Superior temporal gyrus (tissue), 1 donor: Measurements from ENCODE around the gene CAPZB.

Source experiments
- DNase-seq: peaks from one replicate; pipeline ENCODE4 v3.0.0-alpha.2; 2016; ENCODE audit errors: extremely low spot score

The CAPZB gene

DNA sequence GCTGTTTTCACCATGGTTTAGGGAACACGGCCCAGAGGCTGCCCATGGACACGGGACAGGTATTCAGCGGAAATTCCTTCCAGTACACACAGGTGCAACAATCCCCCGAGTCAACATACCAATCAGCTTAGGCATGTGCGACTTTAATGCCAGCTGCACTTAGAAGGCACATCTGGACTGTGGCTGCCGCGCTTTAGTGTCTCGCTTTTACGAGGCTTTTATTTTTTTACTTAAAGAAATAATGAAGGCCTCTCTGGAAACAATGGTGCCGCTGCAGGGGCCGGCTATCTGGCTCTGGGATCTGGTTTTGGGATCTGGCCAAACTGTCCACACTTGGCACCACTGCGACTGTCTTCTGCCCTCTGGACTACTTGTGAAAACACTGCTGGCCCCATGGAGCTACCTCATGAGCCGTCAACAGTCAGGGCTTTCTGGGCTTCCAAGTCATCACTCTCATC lies 117.7 kb downstream of the CAPZB start:
- no peak for DNase-seq

DNA sequence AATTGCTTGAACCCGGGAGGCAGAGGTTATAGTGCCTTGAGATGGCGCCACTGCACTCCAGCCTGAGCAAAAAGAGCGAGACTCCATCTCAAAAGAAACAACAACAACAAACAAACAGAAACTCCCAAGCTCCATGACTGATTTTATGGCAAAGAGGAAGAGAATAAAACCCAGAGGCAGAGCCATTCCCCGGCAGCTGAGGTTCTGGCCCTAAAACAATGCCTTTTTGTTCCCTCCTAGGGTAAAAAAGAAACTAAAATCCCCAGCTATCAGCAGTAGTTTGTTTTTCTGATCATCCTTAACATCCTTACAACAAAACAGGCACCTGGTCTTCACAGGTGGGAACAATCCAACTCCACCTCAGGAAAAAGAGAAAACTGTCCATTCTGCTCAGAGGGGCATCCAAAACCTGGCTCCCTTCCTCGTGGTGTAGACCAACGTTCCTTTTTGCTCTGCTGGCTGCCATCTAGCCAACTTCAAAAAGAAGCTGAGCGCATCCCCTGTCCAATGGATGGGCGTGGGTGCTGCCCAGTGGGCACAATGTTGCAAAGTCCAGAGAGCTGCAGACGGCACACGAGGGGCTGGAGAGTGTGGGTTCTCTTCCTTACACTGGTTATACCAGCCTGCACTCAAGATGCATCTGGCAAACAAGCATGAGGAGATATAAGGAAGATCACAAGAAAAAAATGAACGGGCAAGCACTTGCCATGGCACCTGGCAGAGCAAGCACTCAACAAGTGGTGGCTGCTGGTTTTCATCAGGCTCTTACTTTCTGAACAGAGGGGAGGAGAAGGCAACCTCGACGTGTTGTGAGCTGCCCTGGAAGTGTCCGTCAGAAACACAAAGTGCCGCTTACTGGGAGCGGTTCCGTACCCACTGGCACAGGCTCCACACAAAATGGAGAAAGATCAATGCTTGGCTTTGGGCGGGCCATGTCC lies 118.5 kb downstream of the CAPZB start:
- DNase-seq: peak; percentile 58

DNA sequence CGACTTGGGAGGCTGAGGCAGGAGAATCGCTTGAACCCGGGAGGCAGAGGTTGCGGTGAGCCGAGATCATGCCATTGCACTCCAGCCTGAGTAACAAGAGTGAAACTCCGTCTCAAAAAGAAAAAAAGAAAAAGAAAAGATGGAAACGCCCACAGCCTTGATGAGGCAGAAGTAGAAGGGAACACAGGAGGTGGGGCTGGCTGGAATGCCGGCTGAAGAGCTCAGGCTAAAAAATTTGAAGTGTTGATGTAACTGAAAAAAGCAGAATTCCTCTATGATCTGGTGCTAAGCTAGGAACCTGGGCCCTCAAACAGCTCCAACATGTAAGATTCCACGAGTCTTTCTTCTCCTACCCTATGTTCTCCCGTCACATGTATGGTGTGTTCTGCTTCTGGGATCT lies 119.6 kb downstream of the CAPZB start:
- no peak for DNase-seq

DNA sequence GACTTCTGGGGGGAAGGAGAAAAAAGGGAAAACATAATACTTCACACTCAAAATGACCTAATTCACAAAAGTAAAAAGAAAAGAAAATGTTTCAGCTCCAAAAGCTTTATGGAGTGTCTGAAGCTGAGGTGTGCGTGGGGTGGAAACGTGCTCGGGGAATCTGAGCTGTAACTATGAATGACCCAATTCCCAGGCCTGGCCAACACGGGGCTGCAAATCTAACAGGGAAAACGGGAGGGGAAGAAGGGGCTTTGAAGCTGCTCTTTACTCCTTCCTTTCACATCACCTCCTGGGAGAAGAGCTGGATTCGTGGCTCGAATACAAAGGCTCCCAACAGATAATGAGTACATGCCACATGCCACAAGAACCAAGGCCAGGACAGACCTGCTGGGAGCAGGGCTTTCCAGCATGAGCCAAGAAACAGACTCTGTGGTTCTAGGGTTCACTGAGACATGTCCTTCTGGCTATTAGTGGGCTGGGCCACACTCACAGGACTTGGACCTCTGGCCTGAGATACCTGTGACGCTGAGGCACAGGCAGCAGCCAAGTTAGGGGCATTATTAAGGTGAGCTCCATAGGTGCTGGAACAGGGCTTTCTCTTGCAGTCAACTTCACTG lies 121.7 kb downstream of the CAPZB start:
- DNase-seq: no peak

DNA sequence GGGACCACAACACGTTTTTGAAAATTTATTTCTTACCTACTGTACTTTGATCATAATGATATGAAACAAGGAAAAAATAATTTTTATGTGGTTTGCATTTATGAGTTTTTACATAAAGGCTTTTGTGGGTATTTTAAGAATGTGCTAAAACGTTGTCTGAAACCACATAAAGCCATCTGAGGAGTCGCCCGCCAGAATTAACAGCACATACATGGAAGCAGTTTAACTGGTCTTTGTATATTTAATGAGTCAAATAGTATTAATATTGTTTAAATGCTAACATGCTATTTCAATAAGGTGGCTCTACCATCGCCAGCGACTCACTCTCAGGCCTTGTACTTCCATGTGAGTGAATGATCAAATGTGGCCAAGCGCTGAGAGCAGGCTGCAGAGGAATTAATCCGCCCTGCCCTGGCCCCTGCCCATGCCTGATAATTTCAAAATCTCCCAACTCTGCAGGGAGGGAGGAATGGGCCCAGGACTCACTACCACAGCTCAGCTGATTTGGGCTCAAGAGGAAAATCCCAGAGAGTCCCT lies 123.7 kb downstream of the CAPZB start:
- DNase-seq: no peak

DNA sequence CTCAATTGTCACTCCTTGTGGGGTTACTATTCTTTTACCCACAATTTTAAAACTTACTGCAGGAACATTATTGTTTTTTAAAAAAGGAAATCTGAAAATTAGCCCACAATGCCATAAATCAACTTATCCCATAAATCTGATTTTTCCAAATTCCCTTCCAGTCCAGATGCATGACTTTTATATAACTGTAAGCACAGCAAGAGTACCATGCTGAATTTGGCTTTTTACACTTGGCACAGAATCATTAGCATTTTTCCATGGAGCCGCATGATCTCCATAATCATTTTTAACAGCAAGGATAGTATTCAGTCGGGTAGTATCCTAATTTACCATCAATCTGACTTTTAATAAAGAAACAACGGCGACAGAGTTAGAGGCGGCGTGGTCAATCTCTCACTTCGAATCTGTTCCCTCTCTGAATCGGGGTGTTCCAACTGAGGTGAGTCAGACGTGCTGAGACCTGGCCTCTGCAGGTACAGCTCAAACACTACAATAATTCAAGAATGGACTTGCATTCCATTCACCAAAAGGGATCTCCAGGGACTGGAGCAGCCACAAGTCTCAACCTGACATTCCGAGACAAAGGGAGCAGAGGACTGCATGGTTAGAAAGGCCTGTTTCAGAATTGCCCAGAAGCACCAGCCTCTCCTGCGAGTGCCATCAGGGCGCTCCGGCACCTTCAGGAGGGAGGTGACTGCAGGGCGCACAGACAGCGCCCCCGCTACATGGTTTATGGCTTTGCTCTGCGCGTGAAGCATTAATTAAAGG lies 124.3 kb downstream of the CAPZB start:
- no peak for DNase-seq

DNA sequence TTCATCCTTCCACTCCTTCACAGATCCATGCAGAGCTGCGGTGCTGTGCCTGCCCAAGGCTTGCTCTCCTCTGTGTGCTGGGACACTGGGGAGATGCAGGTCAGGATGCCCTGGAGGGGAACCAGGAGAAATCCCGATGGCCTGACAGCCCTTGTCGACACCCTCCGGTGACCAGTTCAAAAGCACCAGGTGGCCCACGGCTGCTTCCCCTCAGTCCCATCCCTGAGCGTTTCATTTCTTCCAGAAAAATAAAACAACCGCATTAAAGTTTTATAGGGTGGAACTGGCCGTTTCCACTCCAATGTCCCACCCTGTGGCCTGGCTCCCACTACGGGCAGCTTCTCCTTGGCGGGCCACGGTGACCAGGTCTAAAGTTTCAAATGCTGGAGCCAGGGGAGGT lies 124.9 kb downstream of the CAPZB start:
- no peak for DNase-seq

DNA sequence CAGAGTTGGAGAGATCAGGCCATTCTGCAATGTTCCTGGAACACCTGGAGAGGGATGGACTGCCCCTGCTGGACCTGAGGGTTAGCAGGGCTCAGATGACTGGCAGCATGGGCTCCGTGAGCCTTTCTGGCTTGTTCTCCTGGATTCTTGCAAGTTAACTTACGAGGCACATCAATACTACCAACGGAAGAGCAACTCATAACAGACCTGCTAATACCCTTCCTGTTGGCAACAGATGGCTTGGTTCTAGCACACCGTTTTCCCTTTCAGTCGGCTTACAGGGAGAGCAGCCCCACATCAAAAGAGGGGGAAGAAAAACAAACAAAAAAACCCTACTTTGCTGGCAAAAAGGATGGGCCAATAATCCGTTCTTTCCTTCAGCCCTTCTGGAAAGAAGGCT lies 125.3 kb downstream of the CAPZB start:
- DNase-seq: no peak

DNA sequence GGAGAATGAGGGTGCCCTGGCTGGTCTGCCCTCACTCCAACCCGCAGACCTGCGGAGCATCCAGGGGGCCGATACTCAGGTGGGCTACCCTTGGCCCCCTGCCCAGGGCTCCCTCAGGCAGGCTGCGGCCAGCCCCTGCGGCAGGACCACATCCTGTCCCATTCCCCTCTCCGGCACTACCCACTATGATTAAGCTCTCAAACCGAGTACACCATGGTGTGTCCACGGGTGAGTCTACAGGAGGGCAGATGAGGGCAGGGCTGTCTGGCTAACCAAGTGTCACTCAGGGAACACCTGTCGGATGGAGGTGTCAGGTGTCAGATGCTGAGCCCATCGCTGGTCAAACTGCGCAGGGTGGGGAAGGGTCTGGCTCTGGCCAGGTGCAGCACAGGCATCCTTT lies 126.0 kb downstream of the CAPZB start:
- no peak for DNase-seq

DNA sequence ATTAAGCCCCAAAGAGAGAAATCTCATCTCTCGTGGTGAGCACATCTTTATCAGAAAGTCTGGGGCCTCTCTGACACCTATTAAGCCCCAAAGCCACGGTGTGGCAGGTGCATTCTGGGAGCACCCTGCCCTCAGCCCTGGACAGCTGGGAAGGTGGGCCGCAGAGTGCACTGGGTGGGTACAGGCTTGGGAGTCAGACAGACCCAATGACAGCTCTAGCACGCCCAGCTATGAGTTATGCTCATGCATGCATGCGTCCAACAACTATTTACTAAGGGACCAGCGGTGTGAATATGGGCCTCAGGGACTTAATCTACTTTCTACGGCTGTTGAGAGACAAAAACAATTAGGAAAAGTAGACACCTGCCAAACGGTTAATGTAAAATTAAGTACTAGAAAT lies 126.6 kb downstream of the CAPZB start:
- no peak for DNase-seq

DNA sequence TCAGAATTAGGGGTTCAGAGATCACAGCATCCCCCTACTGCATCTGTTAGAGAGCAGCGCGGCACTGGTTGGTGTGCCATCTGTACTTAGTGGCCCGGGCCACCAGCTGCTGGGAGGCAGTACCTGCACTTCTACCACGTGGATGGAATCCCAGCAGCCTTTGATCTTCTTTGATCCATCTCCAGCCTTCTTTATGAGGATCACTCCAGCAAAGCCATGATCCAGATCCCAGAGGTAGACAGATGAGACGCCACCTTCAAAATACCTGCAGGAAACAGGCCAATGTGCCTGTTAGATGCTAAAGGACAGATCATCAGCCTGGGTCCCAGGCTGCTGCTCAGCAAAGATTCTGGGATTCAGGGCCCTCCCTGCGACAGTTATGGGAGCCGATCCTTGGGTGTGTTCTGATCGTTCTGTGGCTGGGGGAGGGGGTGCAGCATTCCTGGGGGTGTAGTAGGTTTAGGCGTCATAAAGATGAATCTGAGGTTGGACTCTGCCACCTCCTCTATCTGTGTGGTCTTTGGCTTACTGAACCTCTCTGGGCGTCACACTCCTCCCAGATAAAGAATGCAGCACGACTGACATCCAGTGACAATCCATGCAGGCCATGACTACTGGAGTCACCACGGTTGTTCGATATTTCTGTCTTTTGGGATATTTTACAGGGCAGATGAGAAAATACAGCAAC lies 127.9 kb downstream of the CAPZB start:
- no peak for DNase-seq

DNA sequence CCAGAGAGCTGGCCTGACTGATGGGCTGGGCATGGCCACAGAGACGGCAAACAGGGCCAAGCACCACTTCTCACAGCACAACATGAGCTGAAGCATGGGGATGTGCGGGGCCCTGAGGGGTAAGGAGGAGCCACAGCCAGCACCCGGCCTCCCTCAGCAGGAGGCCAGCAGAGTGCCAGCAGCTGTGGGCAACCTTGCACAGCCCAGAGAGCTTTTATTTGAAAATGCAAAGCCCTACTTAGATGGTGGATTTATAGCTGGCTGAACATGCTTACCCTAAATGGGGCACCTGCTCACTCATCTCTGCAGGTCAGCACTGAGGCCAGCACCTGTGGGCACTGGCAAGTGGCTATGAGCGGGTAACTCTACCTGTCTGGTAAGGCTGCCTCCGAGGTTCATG lies 129.1 kb downstream of the CAPZB start:
- no peak for DNase-seq

DNA sequence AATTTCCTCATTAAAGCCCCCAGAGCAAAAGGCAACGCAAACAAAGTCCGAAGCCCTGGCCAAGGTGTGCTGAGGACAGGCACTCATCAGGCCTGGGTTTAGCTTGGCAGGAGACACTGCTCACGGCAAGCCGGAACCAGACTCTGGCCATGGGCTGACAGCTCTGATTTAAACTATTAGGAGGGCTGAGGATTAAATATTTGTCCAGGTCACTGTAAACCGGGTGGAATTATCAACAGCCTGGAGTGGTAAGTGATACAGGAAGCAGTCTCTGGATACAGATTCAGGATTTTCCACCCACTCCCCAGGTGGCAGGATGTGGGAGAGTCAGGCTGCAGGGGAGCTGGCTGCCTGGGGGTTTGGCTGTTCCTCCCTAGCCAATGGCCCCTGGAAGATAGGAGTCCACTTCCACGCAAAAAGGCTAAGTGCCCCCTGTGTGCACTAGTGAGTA lies 130.8 kb downstream of the CAPZB start:
- DNase-seq: no peak

DNA sequence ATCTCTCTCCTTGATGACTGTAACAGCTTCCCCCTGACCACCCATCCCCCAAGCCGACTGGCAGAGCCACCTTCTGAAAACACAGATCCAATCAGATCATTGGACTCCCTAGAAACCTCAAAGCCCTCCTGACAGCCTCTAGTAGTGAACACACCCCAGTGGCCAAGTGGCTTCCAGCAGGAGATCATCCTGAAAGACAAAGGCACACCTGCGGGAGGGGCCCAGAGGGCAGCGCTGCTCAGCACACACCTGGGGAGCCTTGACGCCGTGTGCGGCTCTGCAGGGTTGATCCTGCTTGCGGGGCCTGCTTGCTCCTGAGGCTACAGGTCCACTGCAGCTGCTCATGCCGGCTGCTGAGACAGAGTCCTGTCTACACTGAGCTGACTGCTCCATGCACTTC lies 131.7 kb downstream of the CAPZB start:
- DNase-seq: no peak

DNA sequence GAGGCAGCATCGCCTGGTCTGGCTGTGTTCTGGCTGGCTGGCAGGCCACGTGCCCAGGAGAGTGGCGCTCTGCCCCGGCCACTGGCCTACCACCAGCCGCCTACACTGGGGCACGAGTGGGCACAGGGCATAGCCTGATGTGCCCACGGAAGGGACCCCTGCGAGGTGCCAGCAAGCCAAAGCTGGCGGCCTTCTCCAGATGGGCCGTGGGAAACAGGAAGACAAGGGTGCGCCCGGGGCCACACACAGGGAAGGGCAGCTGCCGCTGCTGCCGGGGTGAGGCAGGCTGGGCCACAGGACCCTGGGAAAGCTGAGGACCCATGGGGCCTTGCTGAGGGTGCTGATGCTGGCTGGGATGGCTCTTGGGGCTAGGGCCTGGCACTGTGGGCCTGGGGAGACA lies 132.5 kb downstream of the CAPZB start:
- DNase-seq: no peak

DNA sequence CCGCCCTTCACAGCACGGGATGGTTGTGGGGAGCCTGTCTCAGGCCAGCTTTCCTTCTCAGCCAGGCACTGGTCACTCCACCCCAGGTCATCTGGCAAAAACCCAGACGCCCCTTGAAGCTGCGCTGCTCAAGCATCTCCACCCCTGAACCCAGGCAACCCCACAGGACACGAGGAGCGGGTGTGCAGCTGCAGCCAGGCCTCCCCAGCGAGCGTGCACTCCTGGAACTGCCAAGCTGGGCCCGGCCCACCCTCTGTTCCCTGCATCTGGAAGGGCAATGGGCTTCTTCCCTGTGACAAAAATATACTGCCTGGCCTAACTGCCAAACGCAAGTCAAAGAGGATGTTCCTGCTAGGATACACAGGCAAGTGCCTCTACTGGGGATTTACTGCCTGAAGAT lies 133.5 kb downstream of the CAPZB start:
- no peak for DNase-seq

DNA sequence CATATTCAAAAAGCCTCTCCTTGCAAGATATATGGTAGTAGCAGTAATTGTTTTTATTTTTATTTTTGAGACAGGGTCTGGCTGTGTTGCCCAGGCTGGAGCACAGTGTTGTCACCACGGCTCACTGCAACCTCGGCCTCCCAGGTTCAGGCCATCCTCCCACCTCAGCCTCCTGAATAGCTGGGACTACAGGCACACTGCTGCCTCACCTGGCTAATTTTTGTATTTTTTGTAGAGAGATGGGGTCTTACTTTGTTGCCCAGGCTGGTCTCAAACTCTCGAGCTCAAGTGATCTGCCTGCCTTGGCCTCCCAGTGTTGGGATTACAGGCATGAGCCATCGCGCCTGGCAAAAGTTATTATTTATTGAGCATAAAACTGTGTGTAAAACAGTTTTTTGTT lies 134.8 kb downstream of the CAPZB start:
- DNase-seq: no peak

DNA sequence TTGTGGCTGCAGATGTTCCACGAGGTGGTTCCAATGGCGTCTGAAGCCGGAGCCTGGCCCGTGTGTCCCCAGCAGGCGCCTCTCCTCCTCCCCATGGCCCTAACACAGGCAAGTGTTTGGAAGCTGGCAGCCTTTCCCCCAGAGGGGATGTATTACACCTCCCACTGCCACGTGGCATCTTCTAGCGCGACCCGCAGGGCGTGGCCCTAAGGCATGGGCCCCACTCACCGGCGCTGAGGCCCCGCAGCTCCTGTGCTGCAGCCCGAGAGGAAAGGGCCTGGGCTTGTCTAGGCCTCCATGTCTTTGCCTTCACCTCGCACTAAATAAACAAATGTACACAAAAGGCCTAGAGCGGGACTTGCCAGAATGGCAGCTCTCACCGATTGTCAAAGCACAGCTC lies 135.3 kb downstream of the CAPZB start:
- DNase-seq: no peak

DNA sequence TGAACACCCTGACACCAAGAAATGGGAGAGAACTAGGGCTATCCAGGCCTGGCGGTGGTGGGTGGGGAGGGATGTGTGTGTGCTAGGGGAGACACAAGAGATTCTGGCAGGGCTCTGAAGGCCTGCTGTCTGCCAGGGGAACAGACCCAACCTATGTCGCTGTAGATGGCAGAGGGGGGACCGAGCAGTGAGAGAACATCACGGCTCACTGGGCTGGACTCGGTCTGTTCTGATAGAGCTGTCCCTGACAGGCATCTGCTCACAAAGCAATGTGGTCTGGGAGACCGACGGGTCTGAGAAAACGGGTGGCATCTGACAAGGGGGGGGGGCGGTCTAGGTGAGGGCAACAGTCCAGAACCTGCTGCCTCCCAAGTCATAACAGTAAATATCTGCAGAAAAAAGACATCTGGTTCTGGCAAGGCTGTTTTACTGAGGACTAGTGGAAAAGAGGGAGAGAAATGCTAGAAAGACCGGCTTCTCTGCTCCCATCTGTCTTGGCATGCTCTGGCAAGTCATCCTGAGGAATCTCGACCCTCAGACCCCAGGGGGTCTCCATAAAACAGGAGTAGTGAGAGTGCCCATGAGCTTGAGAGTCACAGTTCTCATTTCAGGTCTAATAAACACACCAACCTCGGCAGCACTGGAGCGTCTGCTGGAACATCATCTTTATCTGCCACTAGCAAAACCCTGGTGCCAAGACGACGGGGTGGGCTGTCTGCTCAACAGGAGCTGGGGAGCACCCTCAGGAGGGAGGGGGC lies 136.7 kb downstream of the CAPZB start:
- no peak for DNase-seq

DNA sequence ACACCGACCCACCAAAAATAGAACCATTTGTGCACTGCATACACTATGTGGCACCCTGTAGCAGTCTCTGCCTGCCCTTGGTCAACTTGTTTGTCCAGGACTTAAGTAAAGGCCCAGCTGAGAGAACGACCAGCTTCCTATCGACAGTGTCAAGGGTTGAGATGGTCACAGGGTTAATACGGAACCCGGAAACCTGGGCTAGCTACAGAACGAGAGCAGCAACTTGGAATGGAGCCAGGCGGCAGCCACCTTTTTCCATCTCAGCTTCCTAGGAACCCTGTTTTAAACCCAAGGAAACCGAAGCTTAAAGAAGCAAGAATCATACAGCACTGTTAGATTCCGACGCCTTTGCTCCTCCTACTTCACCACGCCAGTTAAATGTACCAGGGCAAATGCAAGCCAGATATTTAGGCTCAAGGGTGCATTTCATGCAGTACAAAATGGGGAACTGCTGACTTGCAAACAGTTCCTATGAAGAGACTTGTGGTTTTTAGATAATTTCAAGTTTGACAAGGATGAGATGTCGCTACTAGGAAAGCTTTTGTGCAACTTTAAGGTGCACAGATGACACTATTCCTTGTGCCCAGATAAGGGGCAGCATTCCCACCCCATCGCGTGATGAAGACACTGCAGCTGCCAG lies 137.7 kb downstream of the CAPZB start:
- no peak for DNase-seq
